ENCODE results near the gene CLIC5.
"Not testable (repeated sequence)": the region's sequence is repeated elsewhere in the genome, so short reads cannot be mapped to it uniquely, and the experiment has no call there.

The CLIC5 gene

DNA sequence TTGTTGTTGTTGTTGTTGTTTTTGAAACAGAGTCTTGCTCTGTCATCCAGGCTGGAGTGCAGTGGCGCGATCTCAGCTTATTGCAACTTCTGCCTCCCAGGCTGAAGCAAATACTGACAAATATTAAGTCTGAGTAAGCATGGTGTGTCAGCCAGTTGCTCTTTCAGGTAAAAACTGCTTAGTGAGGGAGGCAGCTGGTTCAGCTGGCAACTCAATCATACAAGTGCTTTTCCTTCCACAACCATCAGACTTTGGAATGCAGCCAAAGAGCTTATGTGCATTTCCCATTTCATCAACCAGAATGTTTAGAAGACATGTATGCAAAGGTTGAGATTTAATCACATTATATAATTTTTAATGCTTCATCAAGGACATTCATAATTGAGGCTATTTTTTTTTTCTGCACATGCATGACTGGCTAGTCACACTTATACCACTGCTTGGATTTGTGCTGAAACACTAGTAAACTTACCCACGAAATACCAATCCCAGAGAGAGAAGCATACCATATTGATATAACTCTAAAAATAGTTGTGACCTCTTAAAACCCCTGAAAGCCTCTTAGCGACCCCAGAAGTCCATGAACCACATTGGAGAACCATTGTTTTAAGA is 56.0 kb downstream of the CLIC5 start:
- DNase-seq, result no peak

DNA sequence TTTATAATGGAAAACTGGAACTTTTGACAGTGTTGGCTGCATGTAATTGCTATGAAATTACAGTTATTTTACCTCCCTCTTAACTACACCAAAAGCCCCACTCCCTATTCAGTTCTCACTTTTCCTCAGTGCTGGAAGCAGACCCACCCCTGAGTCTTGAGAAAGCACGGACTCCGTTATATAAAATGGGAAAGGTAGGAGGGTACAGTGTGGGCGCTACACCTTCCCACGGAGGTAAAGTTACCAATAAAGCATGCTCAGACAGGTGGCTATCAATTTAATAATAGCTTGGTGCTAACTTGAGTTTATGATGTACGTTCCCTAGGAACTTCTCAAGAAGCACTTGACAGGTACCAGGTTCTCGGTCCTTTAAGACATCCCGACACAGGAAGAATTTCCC is 59.0 kb downstream of the CLIC5 start:
- DNase-seq, result no peak

DNA sequence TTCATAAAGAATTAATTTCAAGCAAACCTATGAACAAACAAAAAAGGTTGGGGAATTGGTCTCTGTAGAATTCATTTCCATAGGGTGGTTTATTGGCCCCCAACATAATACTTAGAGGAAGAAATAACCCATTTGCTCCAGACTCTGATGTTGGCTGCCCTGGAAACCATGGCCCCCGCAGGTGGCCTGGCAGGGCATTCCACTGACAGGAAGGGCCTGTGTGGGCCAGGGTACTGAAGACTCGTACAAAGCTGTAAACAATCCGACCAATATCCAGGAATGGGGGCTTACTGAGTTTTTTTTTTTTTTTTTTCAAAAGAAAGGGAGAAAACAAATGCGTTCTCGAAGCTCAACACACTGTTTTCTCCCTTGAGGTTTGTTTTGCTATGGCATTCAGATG is 59.5 kb downstream of the CLIC5 start:
- no peak for DNase-seq

DNA sequence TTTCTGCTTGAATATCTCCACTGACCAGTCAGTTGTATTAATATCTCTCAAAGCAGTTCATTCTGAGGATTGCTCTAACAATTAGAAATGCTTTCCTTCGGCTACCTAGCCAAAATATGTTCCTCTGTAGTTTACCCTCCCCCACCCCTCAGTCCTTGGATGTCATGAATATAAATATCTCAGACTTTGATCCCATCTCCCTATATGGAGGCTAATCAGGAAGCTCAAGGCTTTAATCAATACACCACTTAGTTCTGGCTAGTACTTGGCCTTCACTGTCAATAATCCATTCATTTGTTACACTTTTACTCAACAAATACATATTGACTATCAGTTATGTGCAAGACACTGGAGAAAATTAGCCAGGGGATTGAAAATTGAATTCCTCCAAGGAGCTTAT is 60.1 kb downstream of the CLIC5 start:
- no peak for DNase-seq

DNA sequence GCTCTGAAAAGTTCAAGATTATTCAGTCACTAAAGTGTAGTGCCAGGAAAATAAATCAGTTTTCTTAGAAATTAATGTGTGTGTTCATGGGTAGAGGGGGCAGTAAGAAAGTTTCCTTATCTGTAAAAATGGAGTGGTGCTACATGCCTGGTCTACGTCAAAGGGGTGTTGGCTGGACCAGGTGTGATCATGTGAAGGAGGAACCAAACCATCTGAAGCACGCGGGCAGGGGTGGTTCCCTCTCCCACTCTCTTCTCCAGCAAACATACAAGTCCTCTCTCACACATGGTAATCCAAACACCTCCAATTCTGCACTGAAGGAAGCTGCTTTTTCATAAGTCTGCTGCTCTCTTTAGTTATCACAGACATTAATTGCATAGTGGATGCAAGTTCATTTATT is 63.1 kb downstream of the CLIC5 start:
- no peak for DNase-seq

DNA sequence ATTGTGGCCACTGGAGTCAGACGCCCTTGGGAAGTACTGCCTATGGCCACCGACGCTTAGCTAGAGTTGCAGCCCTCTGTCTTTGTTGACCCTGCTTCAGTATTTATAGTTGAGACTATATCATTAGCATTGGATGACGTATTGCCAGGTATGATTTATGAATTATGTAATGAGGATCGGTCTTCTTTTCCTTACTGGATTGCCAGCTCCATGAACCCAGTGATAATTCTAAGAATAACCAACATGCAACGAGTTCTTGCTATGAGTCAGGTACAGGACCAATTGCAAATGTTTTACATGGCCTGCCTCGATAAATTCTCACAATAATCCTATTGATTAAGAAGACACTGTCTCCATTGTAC is 63.5 kb downstream of the CLIC5 start:
- DNase-seq, result no peak

DNA sequence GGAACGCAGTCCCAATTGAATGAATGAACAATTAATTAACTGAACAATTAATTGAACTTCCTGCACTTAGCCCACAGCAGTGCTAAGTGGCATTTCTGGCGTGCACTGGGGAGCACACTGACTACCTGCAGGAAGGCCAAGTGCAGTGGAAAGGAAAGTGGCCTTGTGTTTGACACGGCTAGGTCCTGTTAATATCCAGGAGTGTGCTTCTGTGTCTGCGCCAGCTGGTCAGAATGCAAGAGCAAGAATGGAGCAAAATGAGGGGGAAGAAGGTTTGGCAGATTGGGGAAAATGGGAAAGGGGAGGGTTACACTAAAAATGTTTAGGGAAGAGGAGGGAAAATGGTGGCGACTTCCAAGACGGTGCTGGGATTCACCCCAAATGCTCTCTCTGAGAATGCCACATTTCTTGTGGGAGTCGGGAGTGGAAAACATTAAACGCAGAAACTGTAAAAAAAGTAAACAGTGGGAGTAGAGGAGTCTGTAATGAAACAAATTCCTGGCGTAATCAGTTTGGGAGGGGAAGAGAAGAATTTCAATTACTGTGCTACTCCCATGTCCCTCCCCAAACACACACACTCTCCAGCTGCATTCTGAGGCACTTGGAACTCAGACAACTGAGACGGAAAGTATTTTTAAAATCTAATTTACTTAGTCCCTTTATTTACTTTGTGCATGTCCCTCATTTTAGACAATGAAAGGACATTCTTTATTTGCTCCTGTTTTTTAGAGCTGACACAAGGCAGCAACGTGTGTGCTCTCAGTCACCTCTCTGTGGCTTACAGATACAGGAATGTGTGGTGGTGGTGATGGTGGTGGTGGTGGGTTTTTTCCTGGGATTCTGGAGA is 64.1 kb downstream of the CLIC5 start:
- no peak for DNase-seq

DNA sequence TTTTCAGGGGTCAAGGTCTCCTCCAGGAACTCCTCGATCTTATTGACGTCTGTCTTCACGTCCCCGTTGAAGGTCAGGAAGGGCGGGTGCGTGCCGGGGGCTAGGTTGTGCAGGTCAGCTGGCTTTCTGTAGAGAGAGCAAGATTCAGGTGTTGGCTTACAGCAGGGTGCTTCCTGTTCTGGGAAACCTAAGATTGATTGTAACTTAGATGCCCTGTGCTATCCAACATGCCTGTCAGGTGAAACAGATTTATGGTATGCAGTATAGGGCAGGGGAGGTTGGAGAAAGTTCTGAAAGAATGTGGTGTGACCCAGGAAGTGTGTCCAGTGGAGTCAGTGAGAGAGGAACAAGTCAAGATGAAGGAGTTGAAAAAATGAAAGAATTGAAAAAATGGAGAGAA is 66.4 kb downstream of the CLIC5 start:
- no peak for DNase-seq

DNA sequence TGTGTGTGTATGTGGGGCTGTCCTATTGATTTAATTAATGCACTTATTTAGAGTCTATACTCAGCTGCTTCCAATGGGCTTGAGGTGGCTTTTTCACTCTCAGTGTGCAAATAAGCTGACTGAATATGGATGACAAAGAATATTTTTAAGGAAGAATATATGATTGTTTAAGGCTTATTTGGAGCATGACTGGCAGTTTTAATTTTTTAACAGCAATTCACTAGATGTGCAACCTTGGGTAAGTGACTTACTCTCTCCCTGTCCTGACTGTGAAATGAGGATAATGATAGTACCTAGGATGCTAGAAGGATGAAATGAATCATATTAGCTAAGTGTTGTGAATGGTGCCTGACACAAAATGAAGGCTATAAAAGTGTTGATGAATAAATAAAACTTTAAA is 67.9 kb downstream of the CLIC5 start:
- DNase-seq, result no peak

DNA sequence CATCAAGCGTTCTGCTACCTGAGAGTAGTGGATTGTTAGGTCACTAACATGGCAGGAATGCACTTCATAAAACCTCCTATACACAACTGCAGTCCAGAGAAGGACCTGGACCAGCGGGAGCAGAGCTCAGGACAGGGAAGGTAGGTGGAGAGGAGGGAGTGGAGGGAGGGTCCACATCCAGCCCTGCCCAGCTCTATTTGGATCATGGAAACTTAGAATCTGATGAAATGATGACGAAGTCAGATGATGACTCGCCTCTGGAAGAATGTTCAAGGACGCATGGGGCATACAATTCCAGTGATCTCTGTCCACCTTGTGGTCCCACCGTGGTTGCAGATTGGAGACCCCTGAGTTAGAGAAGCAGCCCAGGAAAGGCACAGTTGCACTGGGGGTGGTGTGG is 68.8 kb downstream of the CLIC5 start:
- no peak for DNase-seq

DNA sequence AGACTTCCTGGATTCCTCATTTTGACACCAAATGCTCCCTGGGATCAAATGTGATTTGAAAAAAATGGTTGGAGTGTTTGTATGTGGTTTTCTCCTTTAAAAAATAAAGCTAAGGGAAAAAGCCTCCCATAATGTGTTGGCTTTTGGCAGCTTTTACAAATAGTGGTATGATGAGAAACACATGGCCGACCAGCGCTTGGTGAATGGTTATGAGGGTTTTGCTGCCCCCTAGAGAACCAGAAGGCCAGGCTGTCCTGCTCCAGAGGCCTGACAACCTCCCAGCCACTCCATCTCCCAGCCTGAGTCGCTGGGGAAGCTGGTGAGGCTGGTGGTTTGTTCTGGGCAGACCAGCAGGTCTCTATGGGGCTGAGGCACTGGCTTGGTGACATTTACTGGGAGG is 69.3 kb downstream of the CLIC5 start:
- DNase-seq, result no peak

DNA sequence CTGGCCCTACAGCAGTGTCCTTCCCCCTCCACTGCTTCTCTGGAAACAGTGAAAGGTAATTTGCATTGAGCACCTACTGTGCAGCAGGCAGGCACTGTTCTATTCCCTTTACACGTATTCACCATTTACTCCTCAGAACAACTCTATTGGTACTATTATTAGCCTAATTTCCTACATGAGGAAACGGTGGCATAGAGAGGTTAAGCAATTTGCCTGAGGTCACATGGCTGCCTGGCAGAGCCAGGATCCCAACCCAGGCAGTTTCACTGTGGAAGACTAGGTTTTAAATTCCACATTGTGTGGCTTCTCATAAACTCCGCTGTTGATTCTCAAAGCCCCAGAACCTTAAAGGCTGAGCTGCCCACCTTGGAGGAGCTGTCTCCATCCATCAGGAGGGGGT is 72.7 kb downstream of the CLIC5 start:
- no peak for DNase-seq

DNA sequence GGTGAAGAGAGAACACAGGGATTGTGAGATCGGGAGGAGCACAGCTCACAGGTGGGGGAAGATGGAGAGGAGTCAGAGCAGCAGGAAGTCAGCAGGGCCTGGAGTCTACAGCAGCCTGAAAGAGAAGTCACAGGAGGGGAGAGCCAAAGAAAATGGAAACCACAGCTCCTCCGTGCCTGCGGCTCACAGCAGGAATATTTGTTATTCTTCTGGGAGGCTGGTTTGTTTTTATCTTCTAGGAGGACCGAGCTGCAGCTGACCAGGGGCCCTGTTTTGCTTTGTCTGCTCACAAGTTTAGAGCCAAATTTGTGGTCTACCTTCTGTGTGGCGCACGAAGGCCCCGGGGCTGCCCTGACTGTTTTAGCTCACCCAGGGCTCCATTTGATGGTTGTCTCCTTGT is 81.8 kb downstream of the CLIC5 start:
- no peak for DNase-seq

DNA sequence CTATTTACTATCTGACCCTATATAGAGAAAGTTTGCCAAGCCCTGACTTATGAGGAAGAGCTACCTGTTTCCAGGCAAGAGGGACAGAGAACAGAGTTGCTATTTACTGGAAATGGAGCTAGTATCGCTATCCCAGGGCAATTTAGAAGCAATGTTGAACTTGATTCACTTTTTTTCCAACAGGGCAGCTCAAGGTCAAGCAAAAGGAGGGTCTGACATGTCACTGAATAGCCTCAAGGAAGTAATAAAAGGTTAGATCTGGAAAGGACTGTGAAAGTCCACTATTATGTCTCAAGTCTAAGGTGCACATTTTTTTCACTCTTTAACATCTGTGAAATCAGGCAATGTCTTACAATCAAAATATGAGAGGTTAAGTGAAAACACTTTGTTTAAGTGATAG is 84.4 kb downstream of the CLIC5 start:
- DNase-seq, result no peak

DNA sequence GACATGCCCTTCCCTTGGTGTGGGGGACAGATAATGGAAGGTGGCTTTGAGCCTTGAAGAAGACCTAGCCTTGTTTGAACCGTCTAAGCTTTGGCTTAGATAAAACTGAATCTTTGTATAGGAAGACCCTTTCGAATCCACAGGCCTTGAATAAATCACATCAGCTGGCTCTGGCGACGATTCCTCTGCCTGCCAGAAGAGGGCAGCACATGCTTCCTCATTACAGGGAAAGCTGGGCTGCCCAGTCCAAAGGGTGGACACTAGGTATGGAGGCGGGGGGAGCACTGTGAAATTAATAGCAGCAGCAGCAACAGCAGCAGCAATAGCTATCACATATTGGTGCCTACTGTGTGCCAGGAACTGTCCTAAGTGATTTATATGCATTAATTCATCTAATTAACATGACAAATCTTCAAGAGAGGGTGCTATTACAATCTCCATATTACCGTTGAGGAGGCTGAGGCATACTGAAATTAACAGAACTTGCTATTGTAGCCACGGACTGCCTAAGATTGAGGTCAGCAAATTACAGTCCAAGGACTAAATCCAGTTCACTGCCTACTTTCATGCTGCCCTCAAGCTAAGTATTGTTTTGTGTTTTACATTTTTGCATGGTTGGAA is 85.1 kb downstream of the CLIC5 start:
- peak; percentile 52 for DNase-seq

DNA sequence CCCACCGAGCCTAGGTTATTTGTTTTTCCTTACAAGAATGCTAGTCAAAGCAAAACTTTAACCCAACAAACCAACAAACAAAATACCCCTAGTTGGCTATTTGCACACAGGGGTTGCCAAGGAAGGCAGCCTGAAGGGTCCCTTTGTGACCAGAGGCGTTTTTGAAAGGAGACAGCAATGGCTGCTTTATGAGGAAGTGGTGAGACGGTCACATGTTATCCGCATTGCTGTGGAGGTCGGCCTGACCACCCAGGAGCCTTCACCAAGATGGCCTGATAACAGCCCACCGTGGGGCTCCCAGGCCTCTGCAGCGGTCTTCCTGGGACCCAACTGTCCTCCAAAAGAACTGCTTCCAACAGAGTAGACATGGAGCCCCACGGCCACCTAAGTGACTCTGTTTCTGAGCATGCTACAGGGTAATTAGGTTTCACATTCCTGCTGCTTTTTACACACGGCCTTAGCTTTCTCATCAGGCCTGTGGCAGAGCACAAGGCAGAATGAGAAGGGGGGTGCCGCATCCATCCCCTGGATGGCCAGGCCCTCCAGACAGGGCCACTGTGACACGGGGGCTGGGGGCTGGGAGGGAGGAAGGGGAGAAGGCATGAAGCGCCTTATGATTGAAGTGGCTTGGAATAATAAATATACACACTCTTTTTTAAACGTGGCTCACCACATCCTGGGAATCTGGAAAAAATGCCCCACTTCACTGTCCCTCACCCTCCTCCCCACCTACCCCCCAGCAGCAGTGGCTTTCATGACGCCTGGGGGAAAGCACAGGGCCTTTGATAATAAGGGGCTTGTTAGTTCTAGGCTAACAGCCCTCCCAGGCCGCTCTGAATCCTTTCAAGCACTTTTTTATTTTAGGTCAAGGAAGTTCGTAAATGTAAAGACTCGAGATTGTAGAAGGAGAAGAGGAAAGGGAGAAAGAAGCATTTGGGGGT is 86.0 kb downstream of the CLIC5 start:
- DNase-seq, result no peak

DNA sequence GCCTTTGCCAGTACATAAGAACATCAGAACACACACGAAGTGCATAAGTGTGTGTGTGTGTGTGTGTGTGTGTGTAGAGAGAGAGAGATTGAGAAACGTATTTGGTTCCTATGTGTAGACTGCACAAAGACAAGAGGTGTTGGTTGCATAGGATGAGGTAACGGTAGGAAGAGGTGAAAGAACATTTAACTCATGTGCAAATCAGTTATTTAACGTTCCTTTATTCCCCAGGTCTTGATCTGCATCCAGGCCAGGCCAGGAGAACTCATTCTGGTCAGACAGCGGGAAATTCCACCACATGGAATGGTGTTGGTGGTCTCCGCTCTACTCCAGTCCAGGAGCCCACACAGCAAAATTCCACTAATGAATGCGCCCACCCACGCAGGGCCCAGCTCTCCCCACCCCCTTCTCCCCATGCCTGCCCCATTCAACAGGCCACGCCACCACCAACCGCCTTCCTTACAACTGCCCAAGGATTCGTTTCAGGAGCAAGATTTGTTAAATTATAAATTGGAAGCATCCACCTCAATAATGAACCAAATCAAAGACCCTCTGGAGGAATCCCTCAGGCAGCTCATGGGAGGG is 86.8 kb downstream of the CLIC5 start:
- no peak for DNase-seq

DNA sequence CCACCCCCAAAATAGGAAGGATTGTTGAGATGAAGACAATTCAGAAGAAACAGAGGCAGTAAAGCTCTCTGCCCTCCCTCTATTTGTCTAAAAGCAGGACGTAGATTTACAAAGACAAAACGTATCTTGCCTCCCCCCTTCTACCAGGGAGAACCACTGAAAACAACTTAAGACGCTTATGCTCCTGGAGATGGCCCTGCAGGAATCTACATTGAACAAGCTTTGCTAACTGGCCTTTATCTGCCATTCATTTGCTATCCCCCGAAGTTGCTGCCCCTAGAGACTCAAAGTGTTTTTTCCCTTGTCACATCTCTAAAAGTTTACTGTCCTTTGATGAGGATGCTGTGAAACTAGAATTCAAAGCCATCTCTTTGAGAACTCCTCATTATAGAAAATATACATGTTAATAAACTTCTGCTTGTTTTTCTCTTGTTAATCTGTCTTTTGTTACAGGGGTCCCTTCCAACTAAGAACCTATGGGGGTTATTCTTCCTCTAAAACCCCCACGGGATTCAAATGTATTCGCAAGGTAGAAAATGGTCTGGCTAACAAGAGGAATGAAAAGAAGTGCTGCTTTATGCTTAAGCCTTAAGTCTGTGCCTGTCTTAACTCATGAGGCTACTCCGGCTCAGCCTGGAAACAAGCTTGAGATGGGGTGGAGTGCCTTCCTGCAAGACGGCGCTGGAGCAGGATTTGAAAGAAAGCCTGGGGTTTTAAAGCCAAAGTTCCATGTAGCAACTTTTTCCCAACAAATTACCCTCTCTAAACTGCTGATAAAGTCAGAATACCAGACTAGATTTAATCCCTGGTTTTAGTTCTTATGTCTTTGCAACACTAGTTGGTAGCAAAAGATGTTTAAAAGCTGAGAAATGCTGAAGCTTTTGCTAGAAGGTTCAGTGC is 88.0 kb downstream of the CLIC5 start:
- DNase-seq, result no peak

DNA sequence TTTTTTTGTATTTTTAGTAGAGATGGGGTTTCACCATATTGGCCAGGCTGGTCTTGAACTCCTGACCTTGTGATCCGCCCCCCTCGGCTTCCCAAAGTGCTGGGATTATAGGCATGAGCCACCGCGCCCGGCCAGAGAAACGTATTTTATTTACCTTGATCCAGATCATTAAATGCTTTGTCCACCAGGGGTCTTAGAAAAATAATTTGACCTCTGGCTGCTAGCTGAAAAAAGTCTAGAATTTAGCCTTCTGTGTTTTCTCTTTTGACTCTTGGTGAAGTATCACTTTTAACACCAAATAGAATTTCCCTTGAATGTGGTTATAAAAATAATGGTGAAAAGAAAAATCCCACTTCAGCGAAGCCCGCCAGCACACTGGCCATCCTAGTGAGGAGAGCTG is 89.2 kb downstream of the CLIC5 start:
- not testable (repeated sequence) for DNase-seq

DNA sequence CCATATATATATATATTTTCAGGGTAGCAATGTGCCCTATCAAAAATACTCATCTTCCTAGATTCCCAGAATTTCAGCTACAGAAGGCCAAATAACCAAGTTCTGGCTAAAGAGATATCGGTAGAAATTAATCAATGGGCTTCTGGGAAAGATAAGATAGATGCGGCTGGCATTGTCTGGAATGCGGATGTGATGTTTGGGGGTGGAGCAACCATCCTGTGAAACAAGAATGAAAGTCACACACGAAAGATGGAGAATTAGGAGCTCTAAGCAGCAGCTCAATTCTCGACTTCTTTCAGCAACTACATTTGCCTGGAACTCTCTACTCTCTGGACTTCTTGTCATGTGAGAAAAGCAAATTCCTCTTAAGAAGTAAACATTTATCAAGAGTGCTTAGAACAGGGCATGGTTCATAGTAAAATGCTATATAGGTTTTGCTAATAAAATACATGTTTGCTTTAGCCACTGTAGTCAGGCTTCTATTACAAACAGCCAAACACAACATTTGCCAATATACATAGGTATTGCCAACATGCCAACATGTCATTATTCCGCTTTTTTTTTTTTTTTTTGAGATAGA is 90.8 kb downstream of the CLIC5 start:
- DNase-seq, result no peak

DNA sequence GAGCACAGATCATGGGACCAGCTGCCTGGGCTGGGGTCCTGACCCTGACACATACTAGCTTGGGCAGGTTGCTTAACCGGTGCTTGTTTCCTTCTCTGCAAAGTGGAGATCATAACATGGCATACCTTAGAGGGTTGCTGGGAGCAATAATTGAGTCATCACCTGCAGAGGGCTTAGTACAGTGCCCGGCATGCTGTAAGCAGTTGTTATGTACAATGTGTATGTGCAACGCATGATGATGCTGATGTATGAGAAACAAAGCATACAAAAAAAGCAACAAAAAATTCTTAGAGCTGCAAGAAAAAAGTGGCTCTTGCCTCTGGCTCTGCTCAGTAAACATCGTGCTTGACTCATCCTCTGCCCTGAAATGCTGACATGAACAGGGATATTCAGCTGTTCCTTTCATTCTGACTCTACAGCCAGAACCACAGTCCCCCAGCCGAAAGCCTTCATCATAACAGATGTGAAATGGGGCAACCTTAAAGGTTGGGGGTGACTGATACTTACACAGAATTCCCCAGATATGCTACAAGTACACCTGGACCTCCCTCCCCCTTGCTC is 91.7 kb downstream of the CLIC5 start:
- DNase-seq, result no peak
